CD14-positive monocyte (primary cell): ENCODE results near the gene BAG3. TPM values are rescaled to one million over a fixed set of nuclear protein-coding genes. Genes with fewer than 3 reads are reported as not detected.

Experiments
- DNase-seq, 3 donors: peaks; one replicate each; pipeline ENCODE4 v3.0.0-alpha.2; 2011 to 2022
- H2AFZ ChIP-seq: 2 replicates; pipeline ENCODE4 v1.6.0; 2012; ENCODE audit warnings: mild to moderate bottlenecking, low read depth, low read length, inconsistent platforms; ENCODE audit not compliant: insufficient read depth, poor library complexity, severe bottlenecking
- H3K27ac ChIP-seq, 2 donors: 1 replicate in 1 of 2; 2 replicates in 1 of 2; pipeline ENCODE4 v1.5.1; 2012 to 2013; ENCODE audit warnings: low read length in 2 of 2, control low read depth in 1 of 2, inconsistent platforms in 1 of 2, low read depth in 1 of 2, mild to moderate bottlenecking in 1 of 2
- H3K27me3 ChIP-seq, 2 donors: one replicate each; pipeline versions ENCODE4 v1.6.0 to v1.6.1; 2011 to 2013; ENCODE audit warnings: low read length in 2 of 2; ENCODE audit not compliant: control insufficient read depth in 2 of 2, insufficient read depth in 2 of 2
- H3K36me3 ChIP-seq, 2 donors: replicated peaks in 1 of 2; 1 replicate in 1 of 2; 2 replicates in 1 of 2; pipeline versions ENCODE4 v1.5.1 to v1.6.1; 2012 to 2013; ENCODE audit warnings: low read length in 2 of 2, control low read depth in 1 of 2, inconsistent platforms in 1 of 2, mild to moderate bottlenecking in 1 of 2; ENCODE audit not compliant: insufficient read depth in 2 of 2, control insufficient read depth in 1 of 2
- H3K4me1 ChIP-seq, 2 donors: 1 replicate in 1 of 2; 2 replicates in 1 of 2; pipeline versions ENCODE4 v1.5.1 to v1.6.1; 2012 to 2013; ENCODE audit warnings: low read length in 2 of 2, control low read depth in 1 of 2, inconsistent platforms in 1 of 2, mild to moderate bottlenecking in 1 of 2, moderate library complexity in 1 of 2; ENCODE audit not compliant: insufficient read depth in 2 of 2, control insufficient read depth in 1 of 2
- H3K4me2 ChIP-seq: replicated peaks from 2 replicates; pipeline ENCODE3; 2012; ENCODE audit warnings: low read length, moderate library complexity, mild to moderate bottlenecking; ENCODE audit not compliant: poor library complexity, severe bottlenecking; ENCODE audit errors: extremely low read depth
- H3K4me3 ChIP-seq, 3 experiments: fragments of 200-600 bp in 1 of 3; sonication (generic) in 1 of 3; replicated peaks in 1 of 3; 1 replicate in 2 of 3; 2 replicates in 1 of 3; pipeline ENCODE4 v1.5.1; 2011 to 2013; ENCODE audit warnings: low read length in 3 of 3, mild to moderate bottlenecking in 3 of 3, control low read depth in 2 of 3, low read depth in 2 of 3, inconsistent platforms in 1 of 3, moderate library complexity in 1 of 3
- H3K79me2 ChIP-seq: 2 replicates; pipeline ENCODE4 v1.6.0; 2012; ENCODE audit warnings: mild to moderate bottlenecking, control low read depth, inconsistent platforms, low read length, moderate library complexity; ENCODE audit not compliant: insufficient read depth
- H3K9ac ChIP-seq: 2 replicates; pipeline ENCODE4 v1.6.0; 2017; ENCODE audit warnings: low read length, mild to moderate bottlenecking; ENCODE audit not compliant: insufficient read depth, poor library complexity, severe bottlenecking
- H3K9me3 ChIP-seq, 2 donors: replicated peaks in 1 of 2; 1 replicate in 1 of 2; 2 replicates in 1 of 2; pipeline versions ENCODE4 v1.5.1 to v1.6.1; 2012 to 2013; ENCODE audit warnings: low read length in 2 of 2, control low read depth in 1 of 2; ENCODE audit not compliant: control insufficient read depth in 1 of 2, insufficient read depth in 1 of 2
- H4K20me1 ChIP-seq: 2 replicates; pipeline ENCODE4 v1.6.0; 2012; ENCODE audit warnings: mild to moderate bottlenecking, low read length, control low read depth, moderate library complexity; ENCODE audit not compliant: insufficient read depth
- H3K27ac Mint-ChIP-seq, 7 donors: one replicate each; pipeline ENCODE4 v1.8.0; 2020; ENCODE audit warnings: mild to moderate bottlenecking in 7 of 7, mixed read lengths in 7 of 7, moderate library complexity in 6 of 7, inconsistent platforms in 2 of 7
- H3K27me3 Mint-ChIP-seq, 3 donors: one replicate each; pipeline ENCODE4 v1.8.0; 2021 to 2022; ENCODE audit warnings: low read depth in 3 of 3, mild to moderate bottlenecking in 3 of 3, mixed read lengths in 3 of 3, moderate library complexity in 3 of 3, inconsistent platforms in 1 of 3
- H3K36me3 Mint-ChIP-seq, 2 donors: one replicate each; pipeline ENCODE4 v1.8.0; 2020; ENCODE audit warnings: mixed read lengths in 2 of 2, inconsistent platforms in 1 of 2, mild to moderate bottlenecking in 1 of 2
- H3K4me1 Mint-ChIP-seq: one replicate; pipeline ENCODE4 v1.8.0; 2020; ENCODE audit warnings: mild to moderate bottlenecking, mixed read lengths
- H3K4me3 Mint-ChIP-seq, 2 donors: one replicate each; pipeline ENCODE4 v1.8.0; 2020; ENCODE audit warnings: mild to moderate bottlenecking in 2 of 2, mixed read lengths in 2 of 2, moderate library complexity in 1 of 2
- H3K9me3 Mint-ChIP-seq, 7 donors: one replicate each; pipeline ENCODE4 v1.8.0; 2020 to 2022; ENCODE audit warnings: mixed read lengths in 7 of 7, mild to moderate bottlenecking in 6 of 7, moderate library complexity in 6 of 7, inconsistent platforms in 2 of 7
- WGBS: methylation state at CpG from one replicate; pipeline ENCODE4 v1.1.5; 2013; ENCODE audit warnings: missing lambda C conversion rate; ENCODE audit not compliant: insufficient coverage; 5-methylcytosine and 5-hydroxymethylcytosine counted together
- intact Hi-C, 2 donors: fragments of 100-400 bp; cut with micrococcal nuclease; formaldehyde crosslinking; loops; one replicate each; pipeline versions ENCODE4 v1.15.0 to v1.15.1; 2023
- polyA plus RNA-seq, 3 donors: library from polyadenylated mRNA; depleted of rRNA in 1 of 3; unstranded in 2 of 3; stranded (reverse) in 1 of 3; fragments of 300-500 nt in 2 of 3; fragments of >200 nt in 1 of 3; fragmentation: Illumina TruSeq in 2 of 3; gene quantifications; 1 replicate in 2 of 3; 2 replicates in 1 of 3; pipeline ENCODE4 v1.2.3, GENCODE V29; 2012 to 2021
- TF ChIP-seq, protein P1 (sequence below): fragments of 200-600 bp; IDR thresholded peaks from one replicate; pipeline ENCODE4 v1.8.0; 2022; ENCODE audit warnings: antibody characterized with exemption, mild to moderate bottlenecking

The BAG3 gene
- polyA plus RNA-seq, 3 donors: 1.0 to 10.2 (median 2.8) TPM

DNA sequence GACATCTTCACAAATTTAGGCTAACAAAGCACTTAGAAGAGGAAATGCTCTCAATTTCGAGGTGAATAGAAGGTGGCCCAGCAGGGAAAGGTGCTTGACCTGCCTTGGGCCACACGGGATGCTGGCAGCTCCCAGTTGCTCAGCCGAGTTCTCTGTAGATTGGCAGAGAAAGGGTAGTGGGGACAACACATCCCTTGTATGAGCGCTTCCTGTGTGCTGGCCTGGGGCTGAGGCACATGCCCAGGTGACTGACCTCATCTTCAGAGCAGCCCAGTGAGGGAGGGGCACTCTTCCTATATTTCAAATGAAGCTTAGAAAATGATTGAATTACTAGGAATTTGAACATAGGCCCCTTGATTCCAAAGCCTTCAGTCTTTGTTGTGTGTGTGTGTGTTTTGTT lies 20.2 kb downstream of the BAG3 start:
- H3K27ac ChIP-seq: no peak overlapping the region
- no peaks in the 10 kb centered on the region for H4K20me1 ChIP-seq
- no peak overlapping the region for H3K27ac Mint-ChIP-seq
- intact Hi-C loops: no loop called here
- H3K36me3 Mint-ChIP-seq: peaks cover 45 to 48% of the 10 kb centered on the region in 2 donors
- no peaks in the 10 kb centered on the region for H3K27me3 ChIP-seq
- TF ChIP-seq, protein P1, sequence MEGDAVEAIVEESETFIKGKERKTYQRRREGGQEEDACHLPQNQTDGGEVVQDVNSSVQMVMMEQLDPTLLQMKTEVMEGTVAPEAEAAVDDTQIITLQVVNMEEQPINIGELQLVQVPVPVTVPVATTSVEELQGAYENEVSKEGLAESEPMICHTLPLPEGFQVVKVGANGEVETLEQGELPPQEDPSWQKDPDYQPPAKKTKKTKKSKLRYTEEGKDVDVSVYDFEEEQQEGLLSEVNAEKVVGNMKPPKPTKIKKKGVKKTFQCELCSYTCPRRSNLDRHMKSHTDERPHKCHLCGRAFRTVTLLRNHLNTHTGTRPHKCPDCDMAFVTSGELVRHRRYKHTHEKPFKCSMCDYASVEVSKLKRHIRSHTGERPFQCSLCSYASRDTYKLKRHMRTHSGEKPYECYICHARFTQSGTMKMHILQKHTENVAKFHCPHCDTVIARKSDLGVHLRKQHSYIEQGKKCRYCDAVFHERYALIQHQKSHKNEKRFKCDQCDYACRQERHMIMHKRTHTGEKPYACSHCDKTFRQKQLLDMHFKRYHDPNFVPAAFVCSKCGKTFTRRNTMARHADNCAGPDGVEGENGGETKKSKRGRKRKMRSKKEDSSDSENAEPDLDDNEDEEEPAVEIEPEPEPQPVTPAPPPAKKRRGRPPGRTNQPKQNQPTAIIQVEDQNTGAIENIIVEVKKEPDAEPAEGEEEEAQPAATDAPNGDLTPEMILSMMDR: no peak
- H3K79me2 ChIP-seq: no peaks in the 10 kb centered on the region
- WGBS: 100% methylated on average over 2 of the region's 4 CpGs
- H3K4me3 ChIP-seq: no peak overlapping the region
- H3K4me3 Mint-ChIP-seq: no peak overlapping the region
- peaks cover 7% of the 10 kb centered on the region for H3K4me1 Mint-ChIP-seq
- no peak overlapping the region for H3K9ac ChIP-seq
- peaks cover 12 to 47% of the 10 kb centered on the region in 2 donors for H3K36me3 ChIP-seq
- H3K9me3 Mint-ChIP-seq: no peaks in the 10 kb centered on the region
- H2AFZ ChIP-seq: no peak overlapping the region
- H3K9me3 ChIP-seq: no peaks in the 10 kb centered on the region
- DNase-seq: no peak
- peaks cover 2 to 10% (median 4%) of the 10 kb centered on the region in 3 donors for H3K27me3 Mint-ChIP-seq
- H3K4me2 ChIP-seq: no peak overlapping the region
- no peaks in the 10 kb centered on the region for H3K4me1 ChIP-seq

DNA sequence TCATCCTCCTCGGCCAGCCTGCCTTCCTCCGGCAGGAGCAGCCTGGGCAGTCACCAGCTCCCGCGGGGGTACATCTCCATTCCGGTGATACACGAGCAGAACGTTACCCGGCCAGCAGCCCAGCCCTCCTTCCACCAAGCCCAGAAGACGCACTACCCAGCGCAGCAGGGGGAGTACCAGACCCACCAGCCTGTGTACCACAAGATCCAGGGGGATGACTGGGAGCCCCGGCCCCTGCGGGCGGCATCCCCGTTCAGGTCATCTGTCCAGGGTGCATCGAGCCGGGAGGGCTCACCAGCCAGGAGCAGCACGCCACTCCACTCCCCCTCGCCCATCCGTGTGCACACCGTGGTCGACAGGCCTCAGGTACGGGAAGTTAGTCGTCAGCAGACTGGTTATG lies 21.1 kb downstream of the BAG3 start:
- TF ChIP-seq, protein P1: no peak
- no peaks in the 10 kb centered on the region for H3K27me3 ChIP-seq
- no peak for DNase-seq
- intact Hi-C loops: no loop called here
- no peaks in the 10 kb centered on the region for H4K20me1 ChIP-seq
- H3K27ac ChIP-seq: no peak overlapping the region
- Mint-ChIP-seq H3K27ac (no peak overlapping the region), H3K27me3 (peaks cover 0 to 11% (median 4%) of the 10 kb centered on the region in 3 donors), H3K4me3 (no peak overlapping the region), H3K36me3 (peaks cover 51 to 58% of the 10 kb centered on the region in 2 donors), H3K9me3 (no peaks in the 10 kb centered on the region), H3K4me1 (peaks cover 7% of the 10 kb centered on the region)
- H3K4me1 ChIP-seq: no peaks in the 10 kb centered on the region
- WGBS: 98% methylated on average over 16 of the region's 23 CpGs
- no peak overlapping the region for H2AFZ ChIP-seq
- peaks cover 19 to 56% of the 10 kb centered on the region in 2 donors for H3K36me3 ChIP-seq
- no peaks in the 10 kb centered on the region for H3K9me3 ChIP-seq
- H3K9ac ChIP-seq: no peak overlapping the region
- no peak overlapping the region for H3K4me2 ChIP-seq
- no peak overlapping the region for H3K4me3 ChIP-seq
- no peaks in the 10 kb centered on the region for H3K79me2 ChIP-seq
